ENCODE results near the gene SPECC1.

The SPECC1 gene

DNA sequence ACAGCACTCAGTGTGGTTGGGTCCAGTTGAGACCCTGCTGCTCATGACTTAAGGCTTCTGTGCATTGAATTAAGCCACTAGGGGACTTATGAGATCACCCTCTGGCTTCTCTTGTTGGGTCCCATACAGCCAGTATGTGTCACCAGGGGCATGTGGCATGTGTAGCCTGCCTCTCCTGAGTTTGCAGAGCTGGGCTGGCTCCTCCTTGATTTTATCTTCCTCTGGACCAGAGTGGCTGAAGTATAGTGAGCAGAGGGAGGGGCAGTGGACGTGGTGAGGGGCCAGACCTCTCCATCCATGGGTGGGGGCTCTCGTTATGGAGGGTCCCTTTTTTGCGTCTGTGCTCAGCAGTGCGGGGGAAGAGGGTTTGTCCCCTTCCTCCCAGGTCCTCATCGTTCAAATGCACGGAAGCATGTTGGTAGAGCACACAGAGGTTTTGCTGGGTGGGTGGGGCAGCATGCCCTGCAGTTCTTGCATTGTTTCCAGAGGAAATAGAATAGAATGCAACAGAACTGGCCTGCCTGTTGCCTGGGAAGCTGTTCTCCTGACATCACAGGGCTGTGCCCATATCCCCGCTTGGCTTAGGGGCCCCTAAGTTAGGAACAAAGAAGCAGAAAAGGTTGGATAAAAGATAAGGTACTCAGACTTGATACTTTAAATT, 77.4 kb downstream of the SPECC1 start:
- no peak overlapping the region for H3K4me3 ChIP-seq (ENCODE audit: control insufficient read depth, low read depth, low read length)
- TF ChIP-seq, protein P1, sequence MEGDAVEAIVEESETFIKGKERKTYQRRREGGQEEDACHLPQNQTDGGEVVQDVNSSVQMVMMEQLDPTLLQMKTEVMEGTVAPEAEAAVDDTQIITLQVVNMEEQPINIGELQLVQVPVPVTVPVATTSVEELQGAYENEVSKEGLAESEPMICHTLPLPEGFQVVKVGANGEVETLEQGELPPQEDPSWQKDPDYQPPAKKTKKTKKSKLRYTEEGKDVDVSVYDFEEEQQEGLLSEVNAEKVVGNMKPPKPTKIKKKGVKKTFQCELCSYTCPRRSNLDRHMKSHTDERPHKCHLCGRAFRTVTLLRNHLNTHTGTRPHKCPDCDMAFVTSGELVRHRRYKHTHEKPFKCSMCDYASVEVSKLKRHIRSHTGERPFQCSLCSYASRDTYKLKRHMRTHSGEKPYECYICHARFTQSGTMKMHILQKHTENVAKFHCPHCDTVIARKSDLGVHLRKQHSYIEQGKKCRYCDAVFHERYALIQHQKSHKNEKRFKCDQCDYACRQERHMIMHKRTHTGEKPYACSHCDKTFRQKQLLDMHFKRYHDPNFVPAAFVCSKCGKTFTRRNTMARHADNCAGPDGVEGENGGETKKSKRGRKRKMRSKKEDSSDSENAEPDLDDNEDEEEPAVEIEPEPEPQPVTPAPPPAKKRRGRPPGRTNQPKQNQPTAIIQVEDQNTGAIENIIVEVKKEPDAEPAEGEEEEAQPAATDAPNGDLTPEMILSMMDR (IDR thresholded peaks at IDR 0.05; ENCODE audit: control insufficient read depth, insufficient read depth, low read depth, low read length, missing control alignments), result no peak
- no peak for DNase-seq (ENCODE audit: low read depth)

DNA sequence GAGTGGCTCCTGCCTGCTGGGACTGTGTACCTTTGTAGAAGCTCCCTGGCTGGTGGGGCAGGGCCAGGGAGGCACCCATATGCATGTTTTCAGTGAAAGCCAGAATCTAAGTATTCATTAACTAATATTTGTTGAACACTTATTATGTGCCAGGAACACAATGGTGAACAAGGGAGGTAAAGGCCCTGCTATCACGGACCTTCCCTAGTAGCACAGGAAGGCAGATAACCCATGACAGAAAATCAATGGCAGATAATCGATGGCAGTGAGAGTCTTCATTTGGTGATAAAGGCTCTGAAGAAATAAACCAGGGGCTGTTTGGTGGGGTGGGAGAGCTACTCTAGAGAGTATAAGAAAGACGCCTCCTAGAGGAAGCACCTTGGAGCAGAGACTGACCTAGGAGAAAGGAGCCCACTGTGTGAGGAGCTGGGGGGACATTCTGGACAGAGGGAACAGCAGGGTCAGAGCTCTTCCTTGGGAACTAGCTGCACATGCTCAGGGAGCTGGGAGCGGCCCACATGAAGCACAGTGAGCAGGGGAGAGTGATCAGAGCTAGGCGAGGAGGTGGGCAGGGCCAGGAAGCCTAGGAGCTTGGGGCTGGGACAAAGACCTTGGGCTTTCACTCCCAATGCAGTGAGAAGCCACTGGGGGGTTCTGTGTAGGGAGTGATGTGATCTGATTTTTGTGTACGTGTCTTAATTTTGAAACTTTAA, 78.5 kb downstream of the SPECC1 start:
- no peak overlapping the region for H3K4me3 ChIP-seq (ENCODE audit: control insufficient read depth, low read depth, low read length)
- TF ChIP-seq, protein P1 (IDR thresholded peaks at IDR 0.05; ENCODE audit: control insufficient read depth, insufficient read depth, low read depth, low read length, missing control alignments), result no peak
- DNase-seq (ENCODE audit: low read depth), result no peak

DNA sequence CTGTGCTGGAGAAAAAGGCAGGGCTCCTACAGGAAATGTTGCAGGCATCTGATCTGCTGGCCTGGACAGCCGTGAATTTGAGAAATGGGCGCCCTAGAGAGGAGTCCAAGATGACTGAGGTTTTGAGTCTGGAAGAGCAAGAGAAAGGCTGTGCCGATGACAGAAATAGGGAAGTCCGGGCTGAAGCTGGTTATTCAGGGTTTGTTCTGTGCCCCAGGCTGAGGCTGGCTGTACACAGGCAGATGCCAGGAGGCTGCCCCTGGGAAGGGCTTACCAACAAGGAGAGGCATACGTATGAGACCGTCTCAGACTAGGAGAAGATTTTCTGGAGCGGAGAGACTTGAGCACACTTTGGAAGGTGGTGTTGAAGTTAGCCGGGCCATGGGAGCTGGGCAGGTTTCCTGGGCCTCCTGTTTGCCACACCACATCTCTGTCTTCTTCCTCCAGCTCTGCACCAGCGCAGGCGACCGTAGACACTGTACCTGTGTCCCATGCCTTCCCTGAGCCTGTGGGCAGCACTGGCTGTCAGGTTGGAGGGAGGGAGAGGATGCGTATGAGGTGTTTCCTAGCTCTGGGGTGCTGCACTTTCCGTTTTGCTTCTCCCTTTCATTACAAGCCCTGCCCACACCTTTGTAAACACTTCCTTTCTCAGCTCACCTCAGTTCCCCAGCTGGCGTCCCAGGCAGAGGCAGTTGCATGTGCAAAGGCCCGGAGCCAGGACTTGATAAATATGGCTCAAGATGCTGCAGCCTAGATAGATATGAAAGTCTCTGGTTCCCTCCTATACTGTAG, 80.8 kb downstream of the SPECC1 start:
- no peak for DNase-seq (ENCODE audit: low read depth)
- TF ChIP-seq, protein P1 (IDR thresholded peaks at IDR 0.05; ENCODE audit: control insufficient read depth, insufficient read depth, low read depth, low read length, missing control alignments), result no peak
- no peak overlapping the region for H3K4me3 ChIP-seq (ENCODE audit: control insufficient read depth, low read depth, low read length)

DNA sequence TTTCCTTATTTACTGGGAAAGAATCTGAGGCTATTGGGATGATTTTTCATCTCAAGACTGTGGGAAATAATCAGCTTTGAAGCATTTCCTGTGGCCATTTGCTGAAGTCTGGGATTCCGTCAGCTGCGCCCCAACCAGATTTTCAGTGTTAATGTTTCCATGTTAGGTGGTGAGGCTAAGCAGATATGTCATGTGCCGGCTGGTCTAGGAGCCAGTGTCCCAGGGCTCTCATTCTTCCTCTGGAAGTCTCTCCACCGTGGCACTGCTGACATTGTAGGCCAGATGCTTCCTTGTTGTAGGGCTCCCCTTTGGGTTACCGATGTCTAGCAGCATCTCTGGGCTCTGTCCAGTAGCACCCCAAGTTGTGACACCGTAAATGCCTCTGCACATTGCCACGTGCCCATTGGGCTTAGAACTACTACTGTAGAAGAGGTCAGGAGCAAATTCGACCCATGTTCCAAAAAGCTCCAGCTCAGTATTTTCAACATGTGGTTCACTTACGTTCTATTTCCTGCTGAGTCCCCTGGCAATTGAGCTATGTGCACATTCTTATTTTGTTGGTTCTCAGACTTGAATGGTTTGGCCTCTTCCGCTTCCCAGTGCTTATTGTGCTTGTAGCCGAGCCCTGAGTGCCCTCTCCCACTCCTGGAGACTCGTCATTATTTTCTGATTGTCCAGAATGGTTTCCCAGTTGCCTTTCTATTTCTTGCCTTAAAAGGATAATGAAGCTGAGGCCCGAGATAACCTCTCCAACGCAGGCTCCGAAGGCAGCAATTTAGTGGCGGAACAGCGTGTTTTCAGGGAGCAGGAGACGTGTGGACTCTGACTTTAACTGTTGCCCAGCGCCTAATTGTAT, 82.2 kb downstream of the SPECC1 start:
- TF ChIP-seq, protein P1 (IDR thresholded peaks at IDR 0.05; ENCODE audit: control insufficient read depth, insufficient read depth, low read depth, low read length, missing control alignments), result no peak
- H3K4me3 ChIP-seq (ENCODE audit: control insufficient read depth, low read depth, low read length), result no peak overlapping the region
- no peak for DNase-seq (ENCODE audit: low read depth)

- TF ChIP-seq, protein P1 (IDR thresholded peaks at IDR 0.05; ENCODE audit: control insufficient read depth, insufficient read depth, low read depth, low read length, missing control alignments), result no peak
- no peak overlapping the region for H3K4me3 ChIP-seq (ENCODE audit: control insufficient read depth, low read depth, low read length)
- DNase-seq (ENCODE audit: low read depth), result no peak
Measured at GRCh38 chr17:20092261-20092867, 83.2 kb downstream of the SPECC1 start.

Measured in AG09309 (cell line).